ENCODE data around the gene C16orf46. TPM values are rescaled to one million over a fixed set of nuclear protein-coding genes. Genes with fewer than 3 reads are reported as not detected.

The C16orf46 gene
- total RNA-seq, 1 donor = 2.2 TPM

DNA sequence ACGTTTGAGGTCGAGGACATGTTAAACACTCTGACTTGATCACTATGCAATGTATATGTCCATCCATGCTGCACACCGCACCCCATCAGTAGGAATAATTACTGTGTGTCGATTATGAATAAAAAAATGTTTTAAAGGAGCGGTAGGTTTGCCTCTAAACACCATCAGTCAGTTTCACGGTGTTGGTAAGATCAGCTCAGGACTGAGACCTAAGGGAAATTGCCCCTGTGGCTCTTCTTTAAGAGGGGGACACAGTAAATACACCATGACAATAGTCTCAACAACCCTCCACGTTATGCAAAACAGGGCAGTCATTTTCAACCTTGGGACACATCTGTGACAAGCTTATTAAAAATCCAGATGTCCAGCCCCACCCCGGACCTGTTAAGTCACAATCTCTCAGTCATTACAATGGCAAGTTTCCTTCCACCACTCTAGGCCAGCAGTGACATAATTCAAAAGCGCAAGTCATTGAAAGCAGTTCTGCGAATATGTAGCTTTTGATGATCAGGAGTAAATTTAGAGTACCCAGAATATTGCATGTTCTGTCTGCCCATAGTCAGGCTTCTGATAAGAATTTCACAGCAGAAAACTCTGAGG, 40.2 kb downstream of the C16orf46 start:
- H3K27ac ChIP-seq (ENCODE audit: low read depth, low read length) = peak overlapping the region; percentile 64
- TF ChIP-seq CTCF (IDR thresholded peaks at IDR 0.05; ENCODE audit: extremely low read depth, low read depth, low read length) = no peak
- DNase-seq (ENCODE audit: insufficient read length, low spot score, missing footprints) = peak; percentile 81
- H3K9me3 ChIP-seq (ENCODE audit: low read depth, low read length) = no peaks in the 10 kb centered on the region
- H3K4me1 ChIP-seq (ENCODE audit: insufficient read depth, low read length) = peaks cover 9% of the 10 kb centered on the region
- H3K79me2 ChIP-seq (ENCODE audit: insufficient read depth, low read length) = peaks cover 45% of the 10 kb centered on the region
- no peaks in the 10 kb centered on the region for H3K27me3 ChIP-seq (ENCODE audit: insufficient read depth, low read length)
- H3K36me3 ChIP-seq (ENCODE audit: insufficient read depth, low read length) = peaks cover 13% of the 10 kb centered on the region
- peaks cover 20% of the 10 kb centered on the region for H4K20me1 ChIP-seq (ENCODE audit: insufficient read depth, low read length)
- peak overlapping the region; percentile 84 for H3K4me3 ChIP-seq (ENCODE audit: insufficient read depth, low read length)
- peak overlapping the region; percentile 96 for H3K4me2 ChIP-seq (ENCODE audit: insufficient read depth, low read length)
- peak overlapping the region; percentile 88 for H2AFZ ChIP-seq (ENCODE audit: low read length)

DNA sequence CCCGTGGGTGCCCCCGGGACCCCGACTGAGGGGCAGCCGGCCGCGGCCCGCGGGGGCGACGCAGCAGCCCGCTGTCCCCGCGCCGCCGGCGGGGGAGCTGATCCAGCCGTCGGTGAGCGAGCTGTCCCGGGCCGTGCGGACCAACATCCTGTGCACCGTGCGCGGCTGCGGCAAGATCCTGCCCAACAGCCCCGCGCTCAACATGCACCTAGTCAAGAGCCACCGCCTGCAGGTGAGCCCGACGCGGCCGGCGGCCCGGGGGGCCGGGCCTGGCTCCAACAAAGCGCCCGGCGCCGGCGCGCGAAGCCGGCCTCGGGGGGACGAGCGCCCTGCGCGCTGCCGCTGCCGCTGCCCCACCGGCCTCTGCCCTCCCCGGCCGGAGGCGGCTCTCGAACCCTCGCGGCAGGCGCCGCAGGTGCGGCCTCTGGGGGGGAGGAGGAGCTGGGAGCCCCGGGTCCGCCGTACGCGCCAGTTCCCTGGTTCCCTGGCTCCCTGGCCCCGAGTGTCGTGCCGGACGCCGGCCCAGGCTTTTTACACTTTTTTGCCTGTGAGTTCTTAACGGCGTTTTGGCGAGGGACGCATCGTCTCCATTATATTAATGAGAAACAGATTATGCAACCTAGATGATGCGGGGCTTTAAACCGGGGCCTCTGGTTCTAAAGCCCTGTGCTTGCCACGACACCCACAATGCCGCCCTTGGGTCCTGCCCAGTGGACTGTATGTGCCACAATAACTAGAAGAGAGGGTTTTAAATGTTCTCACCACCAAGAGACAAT, 40.9 kb downstream of the C16orf46 start:
- Histone ChIP-seq H3K27me3 (ENCODE audit: insufficient read depth, low read length) (no peaks in the 10 kb centered on the region), H3K9me3 (ENCODE audit: low read depth, low read length) (no peaks in the 10 kb centered on the region), H4K20me1 (ENCODE audit: insufficient read depth, low read length) (peaks cover 20% of the 10 kb centered on the region), H2AFZ (ENCODE audit: low read length) (peak overlapping the region; percentile 88), H3K27ac (ENCODE audit: low read depth, low read length) (peak overlapping the region; percentile 64), H3K79me2 (ENCODE audit: insufficient read depth, low read length) (peaks cover 45% of the 10 kb centered on the region), H3K4me2 (ENCODE audit: insufficient read depth, low read length) (peak overlapping the region; percentile 96), H3K36me3 (ENCODE audit: insufficient read depth, low read length) (peaks cover 8% of the 10 kb centered on the region), H3K4me3 (ENCODE audit: insufficient read depth, low read length) (peak overlapping the region; percentile 84), H3K4me1 (ENCODE audit: insufficient read depth, low read length) (peaks cover 9% of the 10 kb centered on the region)
- TF ChIP-seq CTCF (IDR thresholded peaks at IDR 0.05; ENCODE audit: extremely low read depth, low read depth, low read length) = no peak
- DNase-seq (ENCODE audit: insufficient read length, low spot score, missing footprints) = peak; percentile 88

DNA sequence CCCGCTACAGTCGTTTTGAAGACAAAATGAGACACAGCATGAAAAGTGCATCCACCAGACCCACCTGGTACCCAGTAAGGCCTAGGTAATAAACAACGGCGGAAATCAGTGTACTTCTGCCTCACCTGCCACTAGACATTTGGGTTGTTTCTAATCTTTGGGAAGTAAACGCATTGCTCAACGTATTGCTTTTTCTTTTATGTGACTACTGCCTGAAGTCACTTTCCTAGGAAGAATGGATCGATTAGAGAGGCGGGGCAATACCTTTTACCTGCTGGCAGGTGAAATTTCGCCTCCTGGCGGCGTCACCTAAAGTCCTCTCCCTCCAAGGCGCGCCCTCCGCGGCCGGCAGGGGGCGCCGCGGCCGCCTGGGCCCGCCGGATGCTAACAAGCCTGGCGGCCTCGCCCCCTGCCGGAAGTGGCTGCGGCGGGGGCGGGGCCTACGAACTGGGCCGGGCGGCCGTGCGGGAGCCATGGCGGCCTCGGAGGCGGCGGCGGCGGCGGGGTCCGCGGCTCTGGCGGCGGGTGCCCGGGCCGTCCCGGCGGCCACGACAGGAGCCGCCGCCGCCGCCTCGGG, 41.6 kb downstream of the C16orf46 start, which contains the start of gene ATMIN:
Gene ATMIN (plus strand): TSS at position 445 of the 577 bp plus-strand sequence. CDS start 29 bp downstream, at position 474.
- H3K36me3 ChIP-seq (ENCODE audit: insufficient read depth, low read length) = peaks cover 7% of the 10 kb centered on the region
- peak within 1 kb of the TSS; percentile 64 for H3K27ac ChIP-seq (ENCODE audit: low read depth, low read length)
- H2AFZ ChIP-seq (ENCODE audit: low read length) = peak within 1 kb of the TSS; percentile 88
- no peaks in the 10 kb centered on the region for H3K27me3 ChIP-seq (ENCODE audit: insufficient read depth, low read length)
- peaks cover 20% of the 10 kb centered on the region for H4K20me1 ChIP-seq (ENCODE audit: insufficient read depth, low read length)
- peak; percentile 100 for DNase-seq (ENCODE audit: insufficient read length, low spot score, missing footprints)
- peak within 1 kb of the TSS; percentile 84 for H3K4me3 ChIP-seq (ENCODE audit: insufficient read depth, low read length)
- H3K79me2 ChIP-seq (ENCODE audit: insufficient read depth, low read length) = peaks cover 41% of the 10 kb centered on the region
- H3K4me2 ChIP-seq (ENCODE audit: insufficient read depth, low read length) = peak within 1 kb of the TSS; percentile 96
- peaks cover 9% of the 10 kb centered on the region for H3K4me1 ChIP-seq (ENCODE audit: insufficient read depth, low read length)
- H3K9me3 ChIP-seq (ENCODE audit: low read depth, low read length) = no peaks in the 10 kb centered on the region
- TF ChIP-seq CTCF (IDR thresholded peaks at IDR 0.05; ENCODE audit: extremely low read depth, low read depth, low read length) = peak; percentile 83

Measured in osteoblast (primary cell).